HEK293 (cell line): ENCODE data around the gene GNAI2.
A peak's percentile ranks its signal among the peaks of the same experiment; 100 is the strongest.

Experiments used
- BCL11B ChIP-seq: fragments of 450-650 bp; formaldehyde crosslinking; IDR thresholded peaks from 2 replicates; pipeline ENCODE4 v1.5.1; 2016; ENCODE audit warnings: low read depth, missing biosample characterization, missing genetic modification characterization
- EGR2 ChIP-seq: fragments of 450-650 bp; formaldehyde crosslinking; IDR thresholded peaks from 2 replicates; pipeline ENCODE4 v1.5.1; 2016; ENCODE audit warnings: low read depth, missing biosample characterization, missing genetic modification characterization
- KLF1 ChIP-seq: fragments of 450-650 bp; formaldehyde crosslinking; IDR thresholded peaks from 2 replicates; pipeline ENCODE4 v1.5.1; 2016; ENCODE audit warnings: missing biosample characterization, missing genetic modification characterization
- KLF8 ChIP-seq: fragments of 450-650 bp; formaldehyde crosslinking; IDR thresholded peaks from 2 replicates; pipeline ENCODE4 v1.5.1; 2016; ENCODE audit warnings: missing biosample characterization, missing genetic modification characterization
- RBAK ChIP-seq: fragments of 450-650 bp; formaldehyde crosslinking; IDR thresholded peaks from 2 replicates; pipeline ENCODE4 v1.5.1; 2016; ENCODE audit warnings: missing biosample characterization, missing genetic modification characterization
- SCRT1 ChIP-seq: fragments of 450-650 bp; formaldehyde crosslinking; IDR thresholded peaks from 2 replicates; pipeline ENCODE4 v1.5.1; 2016; ENCODE audit warnings: missing biosample characterization, missing genetic modification characterization, borderline replicate concordance
- ZBTB1 ChIP-seq: fragments of 450-650 bp; formaldehyde crosslinking; IDR thresholded peaks from 2 replicates; pipeline ENCODE4 v1.5.1; 2016; ENCODE audit warnings: missing biosample characterization, missing genetic modification characterization
- ZNF133 ChIP-seq: fragments of 450-650 bp; formaldehyde crosslinking; IDR thresholded peaks from 2 replicates; pipeline ENCODE4 v1.5.1; 2016; ENCODE audit warnings: missing biosample characterization, missing genetic modification characterization
- ZNF157 ChIP-seq: fragments of 450-650 bp; formaldehyde crosslinking; IDR thresholded peaks from 2 replicates; pipeline ENCODE4 v1.5.1; 2016; ENCODE audit warnings: missing biosample characterization, missing genetic modification characterization
- ZNF473 ChIP-seq: fragments of 450-650 bp; formaldehyde crosslinking; IDR thresholded peaks from 2 replicates; pipeline ENCODE4 v1.5.1; 2017; ENCODE audit warnings: missing biosample characterization, missing genetic modification characterization
- ZNF558 ChIP-seq: fragments of 450-650 bp; formaldehyde crosslinking; IDR thresholded peaks from 2 replicates; pipeline ENCODE4 v1.5.1; 2016; ENCODE audit warnings: missing biosample characterization, missing genetic modification characterization
- ZNF707 ChIP-seq: fragments of 450-650 bp; formaldehyde crosslinking; IDR thresholded peaks from 2 replicates; pipeline ENCODE4 v1.5.1; 2016; ENCODE audit warnings: missing biosample characterization, missing genetic modification characterization
- ZNF76 ChIP-seq: fragments of 450-650 bp; formaldehyde crosslinking; IDR thresholded peaks from 2 replicates; pipeline ENCODE4; 2016; ENCODE audit warnings: low read depth, missing biosample characterization, missing genetic modification characterization, borderline replicate concordance
- ZSCAN16 ChIP-seq: fragments of 450-650 bp; formaldehyde crosslinking; IDR thresholded peaks from 2 replicates; pipeline ENCODE4 v1.5.1; 2016; ENCODE audit warnings: missing biosample characterization, missing genetic modification characterization
- ZSCAN30 ChIP-seq: fragments of 450-650 bp; IDR thresholded peaks from 2 replicates; pipeline ENCODE4 v1.5.1; 2018; ENCODE audit warnings: missing biosample characterization, mild to moderate bottlenecking, missing genetic modification characterization, moderate library complexity
- TF ChIP-seq, protein P1 (sequence below): fragments of 450-650 bp; formaldehyde crosslinking; IDR thresholded peaks from 2 replicates; pipeline ENCODE4 v1.5.0; 2017; ENCODE audit warnings: missing biosample characterization, missing genetic modification characterization, borderline replicate concordance
- TF ChIP-seq, protein P2 (sequence below): fragments of 450-650 bp; formaldehyde crosslinking; IDR thresholded peaks from 2 replicates; pipeline ENCODE4 v1.5.1; 2016; ENCODE audit warnings: missing biosample characterization, missing genetic modification characterization
- TF ChIP-seq, protein P3 (sequence below): fragments of 450-650 bp; formaldehyde crosslinking; conservative IDR thresholded peaks from 2 replicates; pipeline ENCODE4 v1.5.1; 2016; ENCODE audit warnings: low read depth, missing biosample characterization, missing genetic modification characterization
- TF ChIP-seq, protein P4 (sequence below): fragments of 450-650 bp; formaldehyde crosslinking; IDR thresholded peaks from 2 replicates; pipeline ENCODE4 v1.5.1; 2016; ENCODE audit warnings: missing biosample characterization, missing genetic modification characterization
- TF ChIP-seq, protein P5 (sequence below): IDR thresholded peaks from 2 replicates; pipeline ENCODE4 v1.6.1; 2011; ENCODE audit warnings: mild to moderate bottlenecking, low read depth, low read length, borderline replicate concordance
- TF ChIP-seq, protein P6 (sequence below): fragments of 450-650 bp; formaldehyde crosslinking; IDR thresholded peaks from 2 replicates; pipeline ENCODE4 v1.5.1; 2016; ENCODE audit warnings: missing biosample characterization, missing genetic modification characterization

GNAI2 gene

DNA sequence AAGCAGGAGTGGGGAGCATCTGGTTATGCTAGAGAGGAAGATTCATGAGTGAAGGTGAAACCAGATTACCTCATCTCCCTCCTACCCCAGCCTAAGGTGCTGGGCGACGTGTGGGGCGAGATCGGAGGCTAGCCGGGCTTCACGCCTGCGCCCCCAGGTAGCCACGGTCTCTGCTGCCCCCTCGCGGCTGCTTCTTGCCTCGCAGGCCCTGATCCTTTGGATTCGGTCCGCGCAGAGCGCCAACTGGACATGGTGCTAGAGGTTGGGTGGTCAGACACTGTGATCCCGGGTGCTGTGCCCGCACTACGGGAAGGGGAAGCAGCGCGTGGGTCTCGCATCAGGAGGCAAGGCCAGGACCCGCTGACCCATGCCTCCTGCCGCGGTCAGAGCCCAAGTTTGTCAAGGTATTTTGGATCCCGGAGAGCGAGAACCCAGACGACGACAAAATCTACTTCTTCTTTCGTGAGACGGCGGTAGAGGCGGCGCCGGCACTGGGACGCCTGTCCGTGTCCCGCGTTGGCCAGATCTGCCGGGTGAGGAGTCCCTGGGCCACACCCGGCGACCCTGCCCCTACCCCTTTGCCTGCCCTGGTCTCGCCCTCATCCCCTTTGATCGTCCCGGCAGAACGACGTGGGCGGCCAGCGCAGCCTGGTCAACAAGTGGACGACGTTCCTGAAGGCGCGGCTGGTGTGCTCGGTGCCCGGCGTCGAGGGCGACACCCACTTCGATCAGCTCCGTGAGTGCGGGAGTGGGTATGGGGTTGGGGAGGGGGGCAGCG, 37.1 kb downstream of the GNAI2 start (continued):
- TF ChIP-seq, protein P1, sequence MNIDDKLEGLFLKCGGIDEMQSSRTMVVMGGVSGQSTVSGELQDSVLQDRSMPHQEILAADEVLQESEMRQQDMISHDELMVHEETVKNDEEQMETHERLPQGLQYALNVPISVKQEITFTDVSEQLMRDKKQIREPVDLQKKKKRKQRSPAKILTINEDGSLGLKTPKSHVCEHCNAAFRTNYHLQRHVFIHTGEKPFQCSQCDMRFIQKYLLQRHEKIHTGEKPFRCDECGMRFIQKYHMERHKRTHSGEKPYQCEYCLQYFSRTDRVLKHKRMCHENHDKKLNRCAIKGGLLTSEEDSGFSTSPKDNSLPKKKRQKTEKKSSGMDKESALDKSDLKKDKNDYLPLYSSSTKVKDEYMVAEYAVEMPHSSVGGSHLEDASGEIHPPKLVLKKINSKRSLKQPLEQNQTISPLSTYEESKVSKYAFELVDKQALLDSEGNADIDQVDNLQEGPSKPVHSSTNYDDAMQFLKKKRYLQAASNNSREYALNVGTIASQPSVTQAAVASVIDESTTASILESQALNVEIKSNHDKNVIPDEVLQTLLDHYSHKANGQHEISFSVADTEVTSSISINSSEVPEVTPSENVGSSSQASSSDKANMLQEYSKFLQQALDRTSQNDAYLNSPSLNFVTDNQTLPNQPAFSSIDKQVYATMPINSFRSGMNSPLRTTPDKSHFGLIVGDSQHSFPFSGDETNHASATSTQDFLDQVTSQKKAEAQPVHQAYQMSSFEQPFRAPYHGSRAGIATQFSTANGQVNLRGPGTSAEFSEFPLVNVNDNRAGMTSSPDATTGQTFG: no peak
- TF ChIP-seq, protein P2, sequence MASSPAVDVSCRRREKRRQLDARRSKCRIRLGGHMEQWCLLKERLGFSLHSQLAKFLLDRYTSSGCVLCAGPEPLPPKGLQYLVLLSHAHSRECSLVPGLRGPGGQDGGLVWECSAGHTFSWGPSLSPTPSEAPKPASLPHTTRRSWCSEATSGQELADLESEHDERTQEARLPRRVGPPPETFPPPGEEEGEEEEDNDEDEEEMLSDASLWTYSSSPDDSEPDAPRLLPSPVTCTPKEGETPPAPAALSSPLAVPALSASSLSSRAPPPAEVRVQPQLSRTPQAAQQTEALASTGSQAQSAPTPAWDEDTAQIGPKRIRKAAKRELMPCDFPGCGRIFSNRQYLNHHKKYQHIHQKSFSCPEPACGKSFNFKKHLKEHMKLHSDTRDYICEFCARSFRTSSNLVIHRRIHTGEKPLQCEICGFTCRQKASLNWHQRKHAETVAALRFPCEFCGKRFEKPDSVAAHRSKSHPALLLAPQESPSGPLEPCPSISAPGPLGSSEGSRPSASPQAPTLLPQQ (tag by site-specific recombination): no peak
- no peak for TF ChIP-seq ZNF133 (tag by site-specific recombination)
- TF ChIP-seq, protein P3, sequence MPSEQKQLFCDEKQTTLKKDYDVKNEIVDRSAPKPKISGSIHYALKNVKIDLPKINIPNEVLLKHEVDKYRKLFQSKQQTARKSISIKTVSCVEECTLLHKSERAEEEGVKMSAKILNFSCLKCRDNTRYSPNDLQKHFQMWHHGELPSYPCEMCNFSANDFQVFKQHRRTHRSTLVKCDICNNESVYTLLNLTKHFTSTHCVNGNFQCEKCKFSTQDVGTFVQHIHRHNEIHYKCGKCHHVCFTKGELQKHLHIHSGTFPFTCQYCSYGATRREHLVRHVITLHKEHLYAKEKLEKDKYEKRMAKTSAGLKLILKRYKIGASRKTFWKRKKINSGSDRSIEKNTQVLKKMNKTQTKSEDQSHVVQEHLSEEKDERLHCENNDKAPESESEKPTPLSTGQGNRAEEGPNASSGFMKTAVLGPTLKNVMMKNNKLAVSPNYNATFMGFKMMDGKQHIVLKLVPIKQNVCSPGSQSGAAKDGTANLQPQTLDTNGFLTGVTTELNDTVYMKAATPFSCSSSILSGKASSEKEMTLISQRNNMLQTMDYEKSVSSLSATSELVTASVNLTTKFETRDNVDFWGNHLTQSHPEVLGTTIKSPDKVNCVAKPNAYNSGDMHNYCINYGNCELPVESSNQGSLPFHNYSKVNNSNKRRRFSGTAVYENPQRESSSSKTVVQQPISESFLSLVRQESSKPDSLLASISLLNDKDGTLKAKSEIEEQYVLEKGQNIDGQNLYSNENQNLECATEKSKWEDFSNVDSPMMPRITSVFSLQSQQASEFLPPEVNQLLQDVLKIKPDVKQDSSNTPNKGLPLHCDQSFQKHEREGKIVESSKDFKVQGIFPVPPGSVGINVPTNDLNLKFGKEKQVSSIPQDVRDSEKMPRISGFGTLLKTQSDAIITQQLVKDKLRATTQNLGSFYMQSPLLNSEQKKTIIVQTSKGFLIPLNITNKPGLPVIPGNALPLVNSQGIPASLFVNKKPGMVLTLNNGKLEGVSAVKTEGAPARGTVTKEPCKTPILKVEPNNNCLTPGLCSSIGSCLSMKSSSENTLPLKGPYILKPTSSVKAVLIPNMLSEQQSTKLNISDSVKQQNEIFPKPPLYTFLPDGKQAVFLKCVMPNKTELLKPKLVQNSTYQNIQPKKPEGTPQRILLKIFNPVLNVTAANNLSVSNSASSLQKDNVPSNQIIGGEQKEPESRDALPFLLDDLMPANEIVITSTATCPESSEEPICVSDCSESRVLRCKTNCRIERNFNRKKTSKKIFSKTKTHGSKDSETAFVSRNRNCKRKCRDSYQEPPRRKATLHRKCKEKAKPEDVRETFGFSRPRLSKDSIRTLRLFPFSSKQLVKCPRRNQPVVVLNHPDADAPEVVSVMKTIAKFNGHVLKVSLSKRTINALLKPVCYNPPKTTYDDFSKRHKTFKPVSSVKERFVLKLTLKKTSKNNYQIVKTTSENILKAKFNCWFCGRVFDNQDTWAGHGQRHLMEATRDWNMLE (tag by site-specific recombination): no peak
- TF ChIP-seq ZSCAN16 (tag by site-specific recombination): no peak
- TF ChIP-seq EGR2 (tag by site-specific recombination): peak; percentile 61
- TF ChIP-seq, protein P4, sequence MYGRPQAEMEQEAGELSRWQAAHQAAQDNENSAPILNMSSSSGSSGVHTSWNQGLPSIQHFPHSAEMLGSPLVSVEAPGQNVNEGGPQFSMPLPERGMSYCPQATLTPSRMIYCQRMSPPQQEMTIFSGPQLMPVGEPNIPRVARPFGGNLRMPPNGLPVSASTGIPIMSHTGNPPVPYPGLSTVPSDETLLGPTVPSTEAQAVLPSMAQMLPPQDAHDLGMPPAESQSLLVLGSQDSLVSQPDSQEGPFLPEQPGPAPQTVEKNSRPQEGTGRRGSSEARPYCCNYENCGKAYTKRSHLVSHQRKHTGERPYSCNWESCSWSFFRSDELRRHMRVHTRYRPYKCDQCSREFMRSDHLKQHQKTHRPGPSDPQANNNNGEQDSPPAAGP (tag by site-specific recombination): peak; percentile 61
- TF ChIP-seq KLF8 (tag by site-specific recombination): peak; percentile 46; the same call in 1 of the 2 replicates
- TF ChIP-seq BCL11B (tag by site-specific recombination): peak; percentile 50; the same call in 1 of the 2 replicates
- TF ChIP-seq ZNF76: no peak
- no peak for TF ChIP-seq ZBTB1 (tag by site-specific recombination)
- TF ChIP-seq, protein P5, sequence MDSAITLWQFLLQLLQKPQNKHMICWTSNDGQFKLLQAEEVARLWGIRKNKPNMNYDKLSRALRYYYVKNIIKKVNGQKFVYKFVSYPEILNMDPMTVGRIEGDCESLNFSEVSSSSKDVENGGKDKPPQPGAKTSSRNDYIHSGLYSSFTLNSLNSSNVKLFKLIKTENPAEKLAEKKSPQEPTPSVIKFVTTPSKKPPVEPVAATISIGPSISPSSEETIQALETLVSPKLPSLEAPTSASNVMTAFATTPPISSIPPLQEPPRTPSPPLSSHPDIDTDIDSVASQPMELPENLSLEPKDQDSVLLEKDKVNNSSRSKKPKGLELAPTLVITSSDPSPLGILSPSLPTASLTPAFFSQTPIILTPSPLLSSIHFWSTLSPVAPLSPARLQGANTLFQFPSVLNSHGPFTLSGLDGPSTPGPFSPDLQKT: no peak
- TF ChIP-seq ZNF558 (tag by site-specific recombination): no peak
- TF ChIP-seq KLF1 (tag by site-specific recombination): peak; percentile 10; the same call in 1 of the 2 replicates
- peak; percentile 33; the same call in 1 of the 2 replicates for TF ChIP-seq ZSCAN30 (tag by site-specific recombination)
- TF ChIP-seq, protein P6, sequence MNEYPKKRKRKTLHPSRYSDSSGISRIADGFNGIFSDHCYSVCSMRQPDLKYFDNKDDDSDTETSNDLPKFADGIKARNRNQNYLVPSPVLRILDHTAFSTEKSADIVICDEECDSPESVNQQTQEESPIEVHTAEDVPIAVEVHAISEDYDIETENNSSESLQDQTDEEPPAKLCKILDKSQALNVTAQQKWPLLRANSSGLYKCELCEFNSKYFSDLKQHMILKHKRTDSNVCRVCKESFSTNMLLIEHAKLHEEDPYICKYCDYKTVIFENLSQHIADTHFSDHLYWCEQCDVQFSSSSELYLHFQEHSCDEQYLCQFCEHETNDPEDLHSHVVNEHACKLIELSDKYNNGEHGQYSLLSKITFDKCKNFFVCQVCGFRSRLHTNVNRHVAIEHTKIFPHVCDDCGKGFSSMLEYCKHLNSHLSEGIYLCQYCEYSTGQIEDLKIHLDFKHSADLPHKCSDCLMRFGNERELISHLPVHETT (tag by site-specific recombination): 0 out of 2 replicates have a peak, but pooled peaks have one; percentile 64
- TF ChIP-seq ZNF473 (tag by site-specific recombination): no peak
- TF ChIP-seq RBAK (tag by site-specific recombination): no peak
- TF ChIP-seq ZNF157 (tag by site-specific recombination): no peak
- TF ChIP-seq ZNF707 (tag by site-specific recombination): no peak
- TF ChIP-seq SCRT1 (tag by site-specific recombination): no peak
- TF ChIP-seq, all 188 proteins: peak for 30
